ENCODE data around the gene GOT1. TPM values are rescaled to one million over a fixed set of nuclear protein-coding genes. Genes with fewer than 3 reads are reported as not detected.

Gene GOT1
- total and polyA plus RNA-seq, 4 donors = 73.5 to 271 (median 123) TPM

- TF ChIP-seq ZBTB33 (IDR thresholded peaks at IDR 0.05) = no peak
Measured at GRCh38 chr10:99430116-99430450, 341 bp downstream of the GOT1 start (continued).

GRCh38 chr10:99429517-99430095 lies 818 bp downstream of the GOT1 start:
- Histone ChIP-seq H3K27ac (ENCODE audit: low read depth in 1 of 2, low read length in 2 of 2) (peak overlapping the region; percentile 88 to 89), H3K4me1 (ENCODE audit: control insufficient read depth in 4 of 4, insufficient read depth in 4 of 4, low read length in 3 of 4) (peaks cover 7 to 51% (median 42%) of the 10 kb centered on the region in 4 donors), H3K27me3 (ENCODE audit: control insufficient read depth in 4 of 4, insufficient read depth in 4 of 4, low read length in 3 of 4) (no peaks in the 10 kb centered on the region), H3K36me3 (ENCODE audit: control insufficient read depth in 4 of 4, insufficient read depth in 3 of 4, low read depth in 1 of 4, low read length in 3 of 4) (peaks cover 0 to 14% (median 12%) of the 10 kb centered on the region in 4 donors), H3K4me3 (ENCODE audit: low read depth in 1 of 3, low read length in 3 of 3) (peak overlapping the region; percentile 67 to 96 (median 77)), H3K9me3 (ENCODE audit: control insufficient read depth in 4 of 4, low read length in 3 of 4) (no peaks in the 10 kb centered on the region), H3K9ac (ENCODE audit: low read depth in 1 of 2, low read length in 2 of 2) (peak overlapping the region; percentile 86 to 95)
- no peak for DNase-seq (ENCODE audit: low spot score)
- no peak for TF ChIP-seq HNF4A (conservative IDR thresholded peaks at IDR 0.05)
- no peak for TF ChIP-seq YY1 (IDR thresholded peaks at IDR 0.05)
- TF ChIP-seq REST (IDR thresholded peaks at IDR 0.05) = peak; percentile 97
- no peak for TF ChIP-seq RXRA (IDR thresholded peaks at IDR 0.05)
- WGBS = 14% methylated on average over 6 of the region's 6 CpGs

- H3K4me3 ChIP-seq (ENCODE audit: low read depth in 1 of 3, low read length in 3 of 3) = peak overlapping the region; percentile 45 to 77 (median 74)
- WGBS = 39% methylated on average over 4 of the region's 4 CpGs
- H3K4me1 ChIP-seq (ENCODE audit: control insufficient read depth in 4 of 4, insufficient read depth in 4 of 4, low read length in 3 of 4) = peaks cover 12 to 51% (median 33%) of the 10 kb centered on the region in 4 donors
Measured at GRCh38 chr10:99427566-99428190, 2.7 kb downstream of the GOT1 start.

GRCh38 chr10:99426689-99427088 lies 3.7 kb downstream of the GOT1 start:
- no peak for DNase-seq (ENCODE audit: low spot score)
- WGBS = 21% methylated on average over 3 of the region's 3 CpGs
- peak in 1 of 2 donors; percentile 6 for TF ChIP-seq RAD21 (IDR thresholded peaks at IDR 0.05)
- TF ChIP-seq HNF4G (IDR thresholded peaks at IDR 0.05) = no peak
- TF ChIP-seq HNF4A (conservative IDR thresholded peaks at IDR 0.05) = peak in 1 of 2 donors; percentile 37
- TF ChIP-seq CTCF (IDR thresholded peaks at IDR 0.05; ENCODE audit: low read depth, low read length, missing input control) = no peak
- peak; percentile 35 for TF ChIP-seq SP1 (IDR thresholded peaks at IDR 0.05)
- TF ChIP-seq ZBTB33 (IDR thresholded peaks at IDR 0.05) = no peak
- TF ChIP-seq GABPA (IDR thresholded peaks at IDR 0.05 in 1 of 2, conservative IDR thresholded peaks at IDR 0.05 in 1 of 2) = no peak
- TF ChIP-seq EGR1 (IDR thresholded peaks at IDR 0.05; ENCODE audit: low read depth in 2 of 2) = no peak
- no peak for TF ChIP-seq JUND (IDR thresholded peaks at IDR 0.05)
- TF ChIP-seq ATF3 (IDR thresholded peaks at IDR 0.05) = no peak

More at GRCh38 chr10:99427566-99428190, 2.7 kb downstream of the GOT1 start:
- no peak for DNase-seq (ENCODE audit: low spot score)
- TF ChIP-seq NR2F2 (IDR thresholded peaks at IDR 0.05) (no peak), RXRA (IDR thresholded peaks at IDR 0.05) (no peak), HNF4A (conservative IDR thresholded peaks at IDR 0.05) (peak in 1 of 2 donors; percentile 4), GABPA (IDR thresholded peaks at IDR 0.05 in 1 of 2, conservative IDR thresholded peaks at IDR 0.05 in 1 of 2) (no peak), EGR1 (IDR thresholded peaks at IDR 0.05; ENCODE audit: low read depth in 2 of 2) (no peak)
- Histone ChIP-seq H3K36me3 (ENCODE audit: control insufficient read depth in 4 of 4, insufficient read depth in 3 of 4, low read depth in 1 of 4, low read length in 3 of 4) (peaks cover 0 to 21% (median 15%) of the 10 kb centered on the region in 4 donors), H3K27ac (ENCODE audit: low read depth in 1 of 2, low read length in 2 of 2) (peak overlapping the region; percentile 28 to 53), H3K9ac (ENCODE audit: low read depth in 1 of 2, low read length in 2 of 2) (peak overlapping the region; percentile 32 to 69), H3K9me3 (ENCODE audit: control insufficient read depth in 4 of 4, low read length in 3 of 4) (no peaks in the 10 kb centered on the region), H3K27me3 (ENCODE audit: control insufficient read depth in 4 of 4, insufficient read depth in 4 of 4, low read length in 3 of 4) (no peaks in the 10 kb centered on the region)

More at GRCh38 chr10:99426689-99427088, 3.7 kb downstream of the GOT1 start:
- H3K9ac ChIP-seq (ENCODE audit: low read depth in 1 of 2, low read length in 2 of 2) = peak overlapping the region in 1 of 2 donors; percentile 70
- H3K36me3 ChIP-seq (ENCODE audit: control insufficient read depth in 4 of 4, insufficient read depth in 3 of 4, low read depth in 1 of 4, low read length in 3 of 4) = peaks cover 0 to 21% (median 15%) of the 10 kb centered on the region in 4 donors
- H3K4me3 ChIP-seq (ENCODE audit: low read depth in 1 of 3, low read length in 3 of 3) = peak overlapping the region in 2 of 3 donors; percentile 24 to 56
- H3K27ac ChIP-seq (ENCODE audit: low read depth in 1 of 2, low read length in 2 of 2) = peak overlapping the region; percentile 54 to 62
- H3K27me3 ChIP-seq (ENCODE audit: control insufficient read depth in 4 of 4, insufficient read depth in 4 of 4, low read length in 3 of 4) = no peaks in the 10 kb centered on the region
- H3K4me1 ChIP-seq (ENCODE audit: control insufficient read depth in 4 of 4, insufficient read depth in 4 of 4, low read length in 3 of 4) = peaks cover 12 to 52% (median 33%) of the 10 kb centered on the region in 4 donors
- H3K9me3 ChIP-seq (ENCODE audit: control insufficient read depth in 4 of 4, low read length in 3 of 4) = no peaks in the 10 kb centered on the region

Measured in liver (tissue), 9 donors.